Smooth muscle cell (in vitro differentiated cells): Measurements from ENCODE around the gene USH1G. TPM values are rescaled to one million over a fixed set of nuclear protein-coding genes. Genes with fewer than 3 reads are reported as not detected.
A peak's percentile ranks its signal among the peaks of the same experiment; 100 is the strongest.

ENCODE experiments used
- DNase-seq: peaks from one replicate; lab custom pipeline; 2025; ENCODE audit not compliant: unreplicated experiment; lab: John Stamatoyannopoulos, UW
- H2AFZ ChIP-seq: fragments of 200-600 bp; sonication (generic); 2 replicates; pipeline ENCODE4 v1.6.0; 2016; ENCODE audit warnings: antibody characterized with exemption, low read depth, mild to moderate bottlenecking
- H3F3A ChIP-seq: fragments of 200-600 bp; sonication (generic); 2 replicates; pipeline ENCODE4 v1.6.0; 2017; ENCODE audit warnings: antibody characterized with exemption, low read depth
- H3K27ac ChIP-seq: fragments of 200-600 bp; sonication (generic); 2 replicates; pipeline ENCODE4 v1.5.1; 2016; ENCODE audit warnings: low read depth, mild to moderate bottlenecking
- H3K27me3 ChIP-seq: fragments of 200-600 bp; sonication (generic); 2 replicates; pipeline ENCODE4 v1.6.1; 2016; ENCODE audit warnings: low read depth, mild to moderate bottlenecking
- H3K36me3 ChIP-seq: fragments of 200-600 bp; sonication (generic); 2 replicates; pipeline ENCODE4 v1.5.1; 2016; ENCODE audit warnings: low read depth
- H3K4me1 ChIP-seq: fragments of 200-600 bp; sonication (generic); 2 replicates; pipeline ENCODE4 v1.5.1; 2016; ENCODE audit warnings: low read depth
- H3K4me2 ChIP-seq: fragments of 200-600 bp; sonication (generic); 2 replicates; pipeline ENCODE4 v1.6.0; 2016; ENCODE audit warnings: mild to moderate bottlenecking
- H3K4me3 ChIP-seq: fragments of 200-600 bp; sonication (generic); 2 replicates; pipeline ENCODE4 v1.5.1; 2016; ENCODE audit warnings: mild to moderate bottlenecking
- H3K79me2 ChIP-seq: fragments of 200-600 bp; sonication (generic); 2 replicates; pipeline ENCODE4 v1.6.0; 2016; ENCODE audit warnings: low read depth, mild to moderate bottlenecking
- H3K9ac ChIP-seq: fragments of 200-600 bp; sonication (generic); 2 replicates; pipeline ENCODE4 v1.6.0; 2016; ENCODE audit warnings: low read depth
- H3K9me3 ChIP-seq: fragments of 200-600 bp; sonication (generic); replicated peaks from 2 replicates; pipeline ENCODE4 v1.5.1; 2016; ENCODE audit warnings: low read depth
- H4K20me1 ChIP-seq: fragments of 200-600 bp; sonication (generic); 2 replicates; pipeline ENCODE4 v1.6.0; 2016; ENCODE audit warnings: low read depth
- CTCF ChIP-seq: fragments of 200-600 bp; sonication (generic); IDR thresholded peaks from 2 replicates; pipeline ENCODE4 v1.5.1; 2017; ENCODE audit warnings: borderline replicate concordance, mild to moderate bottlenecking, antibody characterized with exemption; ENCODE audit not compliant: insufficient read depth, poor library complexity, severe bottlenecking
- WGBS: methylation state at CpG from one replicate; pipeline ENCODE4 v1.1.7; 2016; ENCODE audit warnings: low lambda C conversion rate; 5-methylcytosine and 5-hydroxymethylcytosine counted together
- polyA plus RNA-seq: library from polyadenylated mRNA; unstranded; fragments of >200 nt; fragmentation: Nextera tagmentation; extraction: Ambion mirVana; gene quantifications from 2 replicates; pipeline ENCODE4 v1.2.1, GENCODE V29; 2016
- total RNA-seq: library from RNA; depleted of rRNA; stranded (reverse); fragments of >200 nt; gene quantifications from 2 replicates; pipeline ENCODE4 v1.2.3, GENCODE V29; 2014

USH1G gene
- total and polyA plus RNA-seq, 2 experiments from 2014 or later = 0.32 to 0.49 TPM

GRCh38 chr17:74962622-74963394, 39.8 kb upstream of the USH1G start:
- no peaks in the 10 kb centered on the region for H4K20me1 ChIP-seq
- H2AFZ ChIP-seq = no peak overlapping the region
- no peaks in the 10 kb centered on the region for H3K79me2 ChIP-seq
- H3K36me3 ChIP-seq = no peaks in the 10 kb centered on the region
- no peak for TF ChIP-seq CTCF
- H3K4me2 ChIP-seq = no peak overlapping the region
- no peaks in the 10 kb centered on the region for H3K9me3 ChIP-seq
- no peaks in the 10 kb centered on the region for H3K27me3 ChIP-seq
- 91% methylated on average over 15 of the region's 18 CpGs for WGBS
- no peaks in the 10 kb centered on the region for H3F3A ChIP-seq
- H3K4me3 ChIP-seq = no peak overlapping the region
- DNase-seq = no peak
- H3K27ac ChIP-seq = no peak overlapping the region
- no peaks in the 10 kb centered on the region for H3K4me1 ChIP-seq
- no peak overlapping the region for H3K9ac ChIP-seq

GRCh38 chr17:74961657-74962350, 38.7 kb upstream of the USH1G start:
- H3K27me3 ChIP-seq = no peaks in the 10 kb centered on the region
- H3K9ac ChIP-seq = no peak overlapping the region
- no peak overlapping the region for H3K4me3 ChIP-seq
- H3K4me2 ChIP-seq = no peak overlapping the region
- H2AFZ ChIP-seq = no peak overlapping the region
- no peaks in the 10 kb centered on the region for H3F3A ChIP-seq
- H3K27ac ChIP-seq = no peak overlapping the region
- peak; percentile 69 for TF ChIP-seq CTCF
- H3K36me3 ChIP-seq = no peaks in the 10 kb centered on the region
- no peaks in the 10 kb centered on the region for H4K20me1 ChIP-seq
- H3K4me1 ChIP-seq = no peaks in the 10 kb centered on the region
- H3K9me3 ChIP-seq = no peaks in the 10 kb centered on the region
- whole genome bisulfite sequencing = 55% methylated on average over 23 of the region's 23 CpGs
- DNase-seq = peak; percentile 59
- H3K79me2 ChIP-seq = no peaks in the 10 kb centered on the region

DNA sequence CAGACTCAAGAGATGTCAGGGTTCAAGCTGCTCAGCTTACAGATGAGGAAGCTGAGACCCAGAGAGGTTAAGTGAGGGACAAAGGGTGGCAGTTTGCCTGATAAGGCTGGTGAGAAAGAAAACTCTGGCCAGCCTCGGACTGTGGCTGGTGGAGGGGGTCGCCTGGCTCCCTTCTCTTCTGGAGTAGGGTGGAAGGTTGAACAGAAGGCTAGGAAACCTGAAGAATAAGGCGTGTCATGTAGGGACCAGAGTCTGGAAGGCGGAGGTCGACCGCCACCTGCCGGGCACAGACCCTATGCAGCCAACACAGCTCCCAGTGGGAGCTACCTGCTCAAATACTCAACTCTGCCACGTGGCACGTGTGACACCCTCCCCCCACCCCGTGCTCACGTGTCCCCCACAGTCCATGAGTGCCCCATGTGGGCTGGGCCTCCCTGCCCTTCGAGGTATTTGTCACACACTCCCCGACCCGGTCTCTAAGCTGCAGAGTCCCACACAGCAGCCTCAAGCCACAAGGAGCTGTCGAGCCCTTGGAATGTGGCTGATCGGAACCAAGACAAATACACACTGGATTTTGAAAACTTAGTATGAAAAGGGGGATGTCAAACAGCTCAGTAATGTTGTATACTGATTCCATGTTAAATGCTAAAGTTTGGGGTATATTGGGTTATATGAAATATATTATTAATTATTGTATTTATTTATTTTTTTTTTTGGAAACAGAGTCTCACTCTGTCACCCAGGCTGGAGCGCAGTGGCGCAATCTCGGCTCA, 37.7 kb upstream of the USH1G start:
- no peak overlapping the region for H3K27ac ChIP-seq
- H3K27me3 ChIP-seq = no peaks in the 10 kb centered on the region
- H3K9me3 ChIP-seq = no peaks in the 10 kb centered on the region
- no peaks in the 10 kb centered on the region for H3K36me3 ChIP-seq
- DNase-seq = no peak
- no peak overlapping the region for H3K4me3 ChIP-seq
- 33% methylated on average over 19 of the region's 19 CpGs for WGBS
- H3K4me1 ChIP-seq = no peaks in the 10 kb centered on the region
- H3K4me2 ChIP-seq = peak overlapping the region; percentile 39
- peak; percentile 42 for TF ChIP-seq CTCF
- H3K79me2 ChIP-seq = no peaks in the 10 kb centered on the region
- H3K9ac ChIP-seq = no peak overlapping the region
- no peak overlapping the region for H2AFZ ChIP-seq
- no peaks in the 10 kb centered on the region for H4K20me1 ChIP-seq
- no peaks in the 10 kb centered on the region for H3F3A ChIP-seq
